ENCODE data around the gene CDC42BPG. TPM values are rescaled to one million over a fixed set of nuclear protein-coding genes. Genes with fewer than 3 reads are reported as not detected.

CDC42BPG gene
- total RNA-seq, 1 experiment from 2014 or later = 14.5 TPM

GRCh38 chr11:64777449-64778222 is 66.8 kb downstream of the CDC42BPG start:
- Histone ChIP-seq H3K79me2 (ENCODE audit: low read length) (peaks cover 49% of the 10 kb centered on the region), H3F3A (ENCODE audit: low read length, unreplicated experiment) (peaks cover 5% of the 10 kb centered on the region), H3K9me3 (ENCODE audit: low read length) (no peaks in the 10 kb centered on the region), H3K9ac (ENCODE audit: low read length) (peak overlapping the region; percentile 95), H3K27ac (ENCODE audit: low read length) (peak overlapping the region; percentile 87), H3K4me2 (ENCODE audit: low read length) (peak overlapping the region; percentile 88), H4K20me1 (ENCODE audit: low read length) (peaks cover 49% of the 10 kb centered on the region), H3K36me3 (ENCODE audit: low read depth, low read length) (peaks cover 48% of the 10 kb centered on the region), H3K4me3 (ENCODE audit: low read length) (peak overlapping the region; percentile 85), H3K9me2 (replicated peaks; ENCODE audit: low read length) (no peaks in the 10 kb centered on the region), H3K27me3 (ENCODE audit: low read length) (no peaks in the 10 kb centered on the region), H3K4me1 (ENCODE audit: insufficient read depth, low read length) (peaks cover 25% of the 10 kb centered on the region), H2AFZ (ENCODE audit: low read length) (no peak overlapping the region)
- ATAC-seq (peak; percentile 3), DNase-seq (peak; percentile 85)
- no peak for TF ChIP-seq EZH2phosphoT487 (IDR thresholded peaks at IDR 0.05; ENCODE audit: borderline replicate concordance, low read length)
- TF ChIP-seq, protein P1, sequence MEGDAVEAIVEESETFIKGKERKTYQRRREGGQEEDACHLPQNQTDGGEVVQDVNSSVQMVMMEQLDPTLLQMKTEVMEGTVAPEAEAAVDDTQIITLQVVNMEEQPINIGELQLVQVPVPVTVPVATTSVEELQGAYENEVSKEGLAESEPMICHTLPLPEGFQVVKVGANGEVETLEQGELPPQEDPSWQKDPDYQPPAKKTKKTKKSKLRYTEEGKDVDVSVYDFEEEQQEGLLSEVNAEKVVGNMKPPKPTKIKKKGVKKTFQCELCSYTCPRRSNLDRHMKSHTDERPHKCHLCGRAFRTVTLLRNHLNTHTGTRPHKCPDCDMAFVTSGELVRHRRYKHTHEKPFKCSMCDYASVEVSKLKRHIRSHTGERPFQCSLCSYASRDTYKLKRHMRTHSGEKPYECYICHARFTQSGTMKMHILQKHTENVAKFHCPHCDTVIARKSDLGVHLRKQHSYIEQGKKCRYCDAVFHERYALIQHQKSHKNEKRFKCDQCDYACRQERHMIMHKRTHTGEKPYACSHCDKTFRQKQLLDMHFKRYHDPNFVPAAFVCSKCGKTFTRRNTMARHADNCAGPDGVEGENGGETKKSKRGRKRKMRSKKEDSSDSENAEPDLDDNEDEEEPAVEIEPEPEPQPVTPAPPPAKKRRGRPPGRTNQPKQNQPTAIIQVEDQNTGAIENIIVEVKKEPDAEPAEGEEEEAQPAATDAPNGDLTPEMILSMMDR (conservative IDR thresholded peaks at IDR 0.05; ENCODE audit: low read depth, low read length) = no peak
- TF ChIP-seq EZH2 (IDR thresholded peaks at IDR 0.05; ENCODE audit: low read length, unreplicated experiment) = no peak
- CTCF ChIA-PET = interaction anchor here (0.5 kb wide), 2 partner anchors 9 to 404 kb away, joined by 3 to 6 read pairs; no protein-coding TSS in a partner anchor
- intact Hi-C loops (cut with micrococcal nuclease) = loop anchor here (2.0 kb wide), 2 partner anchors 25 to 33 kb away; partner anchors contain the start of genes MAP4K2 and MEN1
- BruUV-seq (replicated peaks) = no TSS peak
- POLR2A ChIA-PET (ENCODE audit: unreplicated experiment) = interaction anchor here (0.6 kb wide), 1 partner anchor 84 kb away, joined by 3 read pairs; no protein-coding TSS in a partner anchor

DNA sequence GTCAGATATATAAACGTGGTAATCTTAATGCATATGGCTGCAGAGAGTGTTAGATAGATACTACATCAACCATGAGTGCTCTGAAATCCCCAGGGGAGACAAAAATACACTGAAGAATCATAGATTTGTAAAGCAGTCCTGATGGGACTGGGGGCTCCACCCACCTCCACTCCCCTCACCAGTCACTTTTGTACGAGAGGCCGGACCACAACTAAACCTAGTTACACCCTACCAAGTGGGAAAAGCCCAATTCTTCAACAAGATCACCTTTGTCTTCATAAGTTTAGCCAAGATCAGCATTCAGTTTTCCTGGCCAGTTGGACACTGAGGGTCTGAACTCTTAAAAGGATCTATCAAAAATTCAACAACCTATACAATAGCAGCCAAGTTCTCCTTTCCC is 67.6 kb downstream of the CDC42BPG start:
- H3K9me2 ChIP-seq (replicated peaks; ENCODE audit: low read length) = no peaks in the 10 kb centered on the region
- H3K9ac ChIP-seq (ENCODE audit: low read length) = peak overlapping the region; percentile 77
- H2AFZ ChIP-seq (ENCODE audit: low read length) = no peak overlapping the region
- peaks cover 55% of the 10 kb centered on the region for H3K36me3 ChIP-seq (ENCODE audit: low read depth, low read length)
- H3K4me2 ChIP-seq (ENCODE audit: low read length) = peak overlapping the region; percentile 88
- H3K4me1 ChIP-seq (ENCODE audit: insufficient read depth, low read length) = peaks cover 25% of the 10 kb centered on the region
- peaks cover 7% of the 10 kb centered on the region for H3F3A ChIP-seq (ENCODE audit: low read length, unreplicated experiment)
- H3K79me2 ChIP-seq (ENCODE audit: low read length) = peaks cover 57% of the 10 kb centered on the region
- H4K20me1 ChIP-seq (ENCODE audit: low read length) = peaks cover 57% of the 10 kb centered on the region
- no peaks in the 10 kb centered on the region for H3K9me3 ChIP-seq (ENCODE audit: low read length)
- no peak overlapping the region for H3K27ac ChIP-seq (ENCODE audit: low read length)
- peak overlapping the region; percentile 85 for H3K4me3 ChIP-seq (ENCODE audit: low read length)
- ATAC-seq (no peak), DNase-seq (no peak)
- TF ChIP-seq, protein P1 (conservative IDR thresholded peaks at IDR 0.05; ENCODE audit: low read depth, low read length) = no peak
- no peak for TF ChIP-seq EZH2phosphoT487 (IDR thresholded peaks at IDR 0.05; ENCODE audit: borderline replicate concordance, low read length)
- TF ChIP-seq EZH2 (IDR thresholded peaks at IDR 0.05; ENCODE audit: low read length, unreplicated experiment) = no peak
- POLR2A ChIA-PET (ENCODE audit: unreplicated experiment) = interaction anchor here (0.6 kb wide), 1 partner anchor 83 kb away, joined by 3 read pairs; no protein-coding TSS in a partner anchor
- BruUV-seq (replicated peaks) = TSS peak; percentile 36
- H3K27me3 ChIP-seq (ENCODE audit: low read length) = no peaks in the 10 kb centered on the region
- CTCF ChIA-PET = no interaction called here
- intact Hi-C loops (cut with micrococcal nuclease) = no loop called here

- TF ChIP-seq EZH2 (IDR thresholded peaks at IDR 0.05; ENCODE audit: low read length, unreplicated experiment) (no peak), EZH2phosphoT487 (IDR thresholded peaks at IDR 0.05; ENCODE audit: borderline replicate concordance, low read length) (no peak)
- TF ChIP-seq, protein P1 (conservative IDR thresholded peaks at IDR 0.05; ENCODE audit: low read depth, low read length) = no peak
- Histone ChIP-seq H3K9ac (ENCODE audit: low read length) (peak overlapping the region; percentile 77; the same call in 1 of the 2 replicates), H3K27me3 (ENCODE audit: low read length) (no peaks in the 10 kb centered on the region), H3K4me3 (ENCODE audit: low read length) (peak overlapping the region; percentile 85), H3K27ac (ENCODE audit: low read length) (no peak overlapping the region), H3K4me1 (ENCODE audit: insufficient read depth, low read length) (peaks cover 25% of the 10 kb centered on the region), H4K20me1 (ENCODE audit: low read length) (peaks cover 61% of the 10 kb centered on the region), H2AFZ (ENCODE audit: low read length) (no peak overlapping the region), H3K4me2 (ENCODE audit: low read length) (peak overlapping the region; percentile 88), H3F3A (ENCODE audit: low read length, unreplicated experiment) (peaks cover 9% of the 10 kb centered on the region), H3K36me3 (ENCODE audit: low read depth, low read length) (peaks cover 60% of the 10 kb centered on the region), H3K9me3 (ENCODE audit: low read length) (no peaks in the 10 kb centered on the region), H3K9me2 (replicated peaks; ENCODE audit: low read length) (no peaks in the 10 kb centered on the region), H3K79me2 (ENCODE audit: low read length) (peaks cover 61% of the 10 kb centered on the region)
- DNase-seq (no peak), ATAC-seq (no peak)
- no TSS peak for BruUV-seq (replicated peaks)
- POLR2A ChIA-PET (ENCODE audit: unreplicated experiment) = no interaction called here
- intact Hi-C loops (cut with micrococcal nuclease) = no loop called here
- CTCF ChIA-PET = no interaction called here
Observed at GRCh38 chr11:64776425-64776824, 68.0 kb downstream of the CDC42BPG start.

Measured in PC-3 (cell line).